GM12891 (cell line): ENCODE results near the gene SRRM1.

Experiments used
- PAX5 ChIP-seq: IDR thresholded peaks from 2 replicates; pipeline ENCODE4 v1.6.1; 2011; ENCODE audit warnings: low read length, moderate library complexity, mild to moderate bottlenecking; ENCODE audit not compliant: insufficient read depth, severe bottlenecking
- POLR2A ChIP-seq: IDR thresholded peaks from 2 replicates; pipeline ENCODE4 v1.6.1; 2011; ENCODE audit warnings: low read depth, low read length, control low read depth

- TF ChIP-seq POLR2A (no peak), PAX5 (no peak)
Observed at GRCh38 chr1:24709791-24710441, 66.8 kb downstream of the SRRM1 start.
